ENCODE data around the gene FAM174C.

- TF ChIP-seq EZH2 (IDR thresholded peaks at IDR 0.05; ENCODE audit: low read length, unreplicated experiment) (no peak), CTCF (conservative IDR thresholded peaks at IDR 0.05; ENCODE audit: low read depth, low read length) (no peak), EZH2phosphoT487 (IDR thresholded peaks at IDR 0.05; ENCODE audit: borderline replicate concordance, low read length) (no peak)
Observed at GRCh38 chr19:1288226-1288612, 12.9 kb downstream of the FAM174C start.
